NCI-H128 (cell line): Measurements from ENCODE around the gene SPON1.

ENCODE experiments used
- DNase-seq: peaks from one replicate; lab custom pipeline; 2025; ENCODE audit not compliant: unreplicated experiment; lab: John Stamatoyannopoulos, UW

The SPON1 gene

DNA sequence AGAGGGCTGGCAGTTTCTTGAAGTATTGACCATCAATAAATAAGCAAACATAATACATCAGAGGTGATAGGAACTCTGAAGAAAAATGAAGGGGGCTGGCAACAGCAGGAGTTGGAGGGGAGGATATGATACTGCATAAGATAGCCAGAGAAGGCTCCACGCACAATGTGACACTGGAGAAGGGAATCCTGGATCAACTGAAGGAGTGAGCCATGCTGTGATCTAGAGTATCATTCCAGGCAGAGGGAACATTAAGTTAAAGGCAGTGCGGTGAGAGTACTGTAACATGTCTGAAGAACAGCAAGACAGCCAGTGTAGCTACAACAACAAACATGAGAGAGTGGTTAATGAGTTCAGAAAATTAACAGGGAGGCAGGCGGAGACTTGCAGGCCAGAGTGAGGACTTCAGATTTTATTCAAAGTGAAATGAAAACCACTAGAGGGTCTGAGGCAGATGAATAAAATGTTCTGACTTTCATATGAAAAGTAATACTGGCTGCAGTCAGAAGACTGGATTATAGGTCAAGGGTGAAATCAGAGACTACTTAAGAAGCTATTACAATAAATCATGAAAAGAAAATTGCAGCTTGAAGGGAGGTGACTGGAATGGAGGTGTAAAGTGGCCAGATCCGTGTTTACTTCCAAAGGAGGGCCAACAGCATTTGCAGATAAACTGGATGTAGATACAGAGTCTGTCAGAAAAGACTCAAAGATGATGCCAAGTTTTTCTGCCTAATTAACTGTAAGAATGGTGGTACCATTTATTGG is 347.1 kb downstream of the SPON1 start:
- DNase-seq = peak; percentile 9

DNA sequence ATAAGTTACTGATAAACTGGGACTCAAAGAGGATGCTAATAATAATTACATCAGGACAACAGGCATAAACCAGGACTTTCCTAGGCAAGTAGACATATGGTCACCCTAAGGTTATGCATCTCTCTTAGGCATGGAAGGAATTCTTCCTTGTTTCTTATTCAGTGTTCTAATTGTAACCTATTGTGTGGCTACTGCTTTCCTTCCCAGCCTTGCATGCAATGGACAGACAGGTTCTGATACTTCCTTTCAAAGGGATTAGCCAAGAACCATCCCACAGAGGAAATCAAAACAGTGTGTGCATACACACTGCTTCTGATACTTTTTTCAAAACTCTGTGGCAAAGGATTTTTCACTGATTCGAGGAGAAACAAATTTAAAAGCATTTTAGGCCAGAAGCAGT is 348.2 kb downstream of the SPON1 start:
- DNase-seq = no peak

DNA sequence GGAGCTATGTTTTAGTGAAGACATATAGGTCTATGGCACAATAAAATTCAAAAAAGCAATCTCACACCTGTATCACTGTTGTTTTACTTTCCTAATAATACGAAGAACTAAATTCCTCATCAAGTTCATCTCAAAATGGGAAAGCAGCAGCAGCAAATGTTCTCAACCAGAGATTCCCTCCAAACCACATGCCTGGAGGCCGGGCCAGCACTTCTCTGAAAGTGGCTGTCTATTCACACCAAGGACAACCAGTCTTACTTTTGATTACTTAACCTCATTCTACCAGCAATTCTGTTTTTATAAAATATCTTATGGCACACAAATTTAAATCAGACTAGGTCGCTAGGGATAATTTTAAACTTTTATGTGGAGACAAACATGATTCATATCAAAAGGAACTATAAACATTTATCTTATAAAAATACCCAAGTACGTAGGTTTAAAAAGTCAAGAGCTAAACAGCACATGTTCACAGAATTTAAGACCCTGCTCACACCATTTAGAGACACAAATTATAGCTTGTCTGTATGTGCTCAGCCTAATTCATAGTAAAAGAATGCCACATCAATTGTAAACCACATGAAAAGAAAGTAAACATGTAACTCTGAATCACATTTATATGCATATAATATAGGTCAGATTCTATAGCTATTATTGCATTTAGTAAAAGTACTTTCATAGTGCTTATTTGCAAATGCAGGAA is 350.4 kb downstream of the SPON1 start:
- no peak for DNase-seq

DNA sequence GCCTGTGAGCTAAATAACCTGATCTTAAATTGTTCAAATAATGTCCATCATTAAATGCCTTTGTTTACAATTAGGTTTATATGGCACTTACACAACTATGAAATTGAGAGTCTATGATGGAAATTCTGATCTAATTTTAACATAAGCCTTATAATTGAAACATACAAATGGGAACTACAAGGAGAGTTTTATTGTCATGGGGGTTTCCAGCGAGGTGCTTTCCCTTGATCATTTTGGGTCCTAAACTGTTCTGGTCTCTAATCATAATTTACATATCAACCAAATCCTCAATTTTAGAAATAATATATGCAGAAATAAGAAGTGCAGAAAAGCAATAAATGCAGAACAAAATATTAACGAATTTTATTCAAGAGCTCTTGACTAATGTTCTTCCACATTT is 351.6 kb downstream of the SPON1 start:
- no peak for DNase-seq

DNA sequence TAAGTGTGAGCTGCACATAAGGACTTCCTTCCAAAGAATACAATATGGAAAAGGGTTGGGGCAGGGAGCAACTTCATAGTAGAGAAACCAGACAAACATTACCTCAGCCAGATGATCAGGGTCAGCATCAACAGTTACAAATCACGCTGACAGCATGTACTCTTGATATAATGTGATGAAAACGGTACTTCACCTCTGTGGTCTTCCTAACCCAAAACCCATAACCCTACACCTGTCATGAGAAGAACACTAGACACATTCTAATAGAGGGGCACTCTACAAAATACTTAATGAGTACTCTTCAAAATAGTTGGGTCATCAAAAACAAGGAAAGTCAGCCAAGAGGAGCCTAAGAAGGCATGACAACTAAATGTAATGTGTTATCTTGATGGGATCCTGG is 352.6 kb downstream of the SPON1 start:
- no peak for DNase-seq
